MM.1S (cell line): ENCODE data around the gene TMEM125.

Experiments used
- EZH2 ChIP-seq: fragments of 300-600 bp; sonication (generic); optimal IDR thresholded peaks from 2 replicates; pipeline ENCODE3; 2017; ENCODE audit warnings: low read depth, mild to moderate bottlenecking, antibody characterized with exemption, low read length, mixed read lengths
- TF ChIP-seq, protein P1 (sequence below): fragments of 300-600 bp; sonication (generic); IDR thresholded peaks from 2 replicates; pipeline ENCODE4 v1.5.1; 2016; ENCODE audit warnings: antibody characterized with exemption, low read length, mixed read lengths

DNA sequence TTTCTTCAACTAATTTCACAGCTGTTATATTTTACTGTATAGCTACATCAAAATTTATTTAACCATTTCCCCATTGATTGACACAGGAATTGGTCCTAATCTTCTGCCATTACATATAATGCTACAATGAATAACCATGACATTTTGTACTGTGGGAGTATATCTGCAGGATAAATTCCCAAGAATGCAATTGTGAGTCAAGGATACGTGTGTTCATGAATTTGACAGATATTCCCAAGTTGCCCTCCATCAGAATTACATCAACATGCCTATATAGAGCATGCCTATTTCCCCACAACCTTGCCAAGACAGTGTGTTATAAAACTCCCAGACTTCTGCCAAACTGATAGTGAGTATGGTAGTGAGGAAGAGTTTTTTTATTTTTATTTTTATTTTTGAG is 28.3 kb downstream of the TMEM125 start:
- TF ChIP-seq, protein P1, sequence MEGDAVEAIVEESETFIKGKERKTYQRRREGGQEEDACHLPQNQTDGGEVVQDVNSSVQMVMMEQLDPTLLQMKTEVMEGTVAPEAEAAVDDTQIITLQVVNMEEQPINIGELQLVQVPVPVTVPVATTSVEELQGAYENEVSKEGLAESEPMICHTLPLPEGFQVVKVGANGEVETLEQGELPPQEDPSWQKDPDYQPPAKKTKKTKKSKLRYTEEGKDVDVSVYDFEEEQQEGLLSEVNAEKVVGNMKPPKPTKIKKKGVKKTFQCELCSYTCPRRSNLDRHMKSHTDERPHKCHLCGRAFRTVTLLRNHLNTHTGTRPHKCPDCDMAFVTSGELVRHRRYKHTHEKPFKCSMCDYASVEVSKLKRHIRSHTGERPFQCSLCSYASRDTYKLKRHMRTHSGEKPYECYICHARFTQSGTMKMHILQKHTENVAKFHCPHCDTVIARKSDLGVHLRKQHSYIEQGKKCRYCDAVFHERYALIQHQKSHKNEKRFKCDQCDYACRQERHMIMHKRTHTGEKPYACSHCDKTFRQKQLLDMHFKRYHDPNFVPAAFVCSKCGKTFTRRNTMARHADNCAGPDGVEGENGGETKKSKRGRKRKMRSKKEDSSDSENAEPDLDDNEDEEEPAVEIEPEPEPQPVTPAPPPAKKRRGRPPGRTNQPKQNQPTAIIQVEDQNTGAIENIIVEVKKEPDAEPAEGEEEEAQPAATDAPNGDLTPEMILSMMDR = no peak
- no peak for TF ChIP-seq EZH2
